T-helper 2 cell treated with Interferon-gamma antibody and Interleukin-4, amounts not matched to agents 5 μg/mL and 100 μg/mL, for 36 hours (primary cell): ENCODE data around the gene COPS9.

Source experiments
- DNase-seq: peaks from one replicate; pipeline ENCODE4 v3.0.0; 2021; ENCODE audit warnings: low spot score
- H3K27ac Mint-ChIP-seq: one replicate; pipeline ENCODE4 v1.8.0; 2021; ENCODE audit warnings: mild to moderate bottlenecking, mixed read lengths
- H3K27me3 Mint-ChIP-seq: one replicate; pipeline ENCODE4 v1.8.0; 2021; ENCODE audit warnings: low read depth, mixed read lengths
- H3K36me3 Mint-ChIP-seq: one replicate; pipeline ENCODE4 v1.8.0; 2021; ENCODE audit warnings: low read depth, mixed read lengths
- H3K4me1 Mint-ChIP-seq: one replicate; pipeline ENCODE4 v1.8.0; 2021; ENCODE audit warnings: low read depth, mixed read lengths
- H3K4me3 Mint-ChIP-seq: one replicate; pipeline ENCODE4 v1.8.0; 2022; ENCODE audit warnings: mild to moderate bottlenecking, moderate library complexity, mixed read lengths
- H3K9me3 Mint-ChIP-seq: one replicate; pipeline ENCODE4 v1.8.0; 2021; ENCODE audit warnings: mixed read lengths

The COPS9 gene

DNA sequence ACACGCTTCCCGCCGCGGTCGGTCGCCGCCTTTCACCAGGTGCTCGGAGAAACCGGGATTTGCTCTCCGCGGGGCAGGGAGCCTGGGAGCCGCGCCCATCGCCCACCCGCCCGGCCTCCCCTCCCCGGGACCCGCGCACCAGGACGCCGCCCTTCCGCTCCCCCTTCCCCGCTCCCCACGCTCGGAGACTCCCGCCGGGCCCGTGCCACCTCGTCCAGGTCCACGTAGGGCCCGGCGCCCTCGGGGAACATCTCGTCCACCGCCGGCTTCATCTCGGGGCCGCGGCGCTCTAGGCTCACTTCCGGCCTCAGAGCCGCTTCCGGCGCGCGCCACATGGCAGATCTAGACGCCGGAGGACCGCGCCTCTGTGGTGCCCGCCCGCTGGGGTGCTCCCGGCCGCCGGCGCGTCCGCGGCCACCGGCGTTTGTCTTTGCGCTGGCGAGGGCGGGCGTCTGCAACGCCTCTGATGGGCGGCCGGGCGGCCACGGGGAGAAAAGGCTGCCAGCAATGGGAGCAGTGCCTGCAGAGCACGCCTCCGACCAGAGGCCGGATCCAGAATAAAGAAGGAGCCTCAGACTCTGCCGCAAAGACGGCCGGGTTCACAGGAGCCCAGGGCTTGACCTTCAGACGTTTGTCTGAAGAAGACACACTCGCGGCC is at the start of gene COPS9:
Gene COPS9 (minus strand): TSS at position 293 of the 658 bp plus-strand sequence. CDS start 21 bp downstream, at position 272.
- peak; percentile 84 for DNase-seq
- H3K27ac Mint-ChIP-seq = peak within 1 kb of the TSS; percentile 88
- H3K4me1 Mint-ChIP-seq = peaks cover 17% of the 10 kb centered on the region
- no peaks in the 10 kb centered on the region for H3K9me3 Mint-ChIP-seq
- H3K36me3 Mint-ChIP-seq = peaks cover 13% of the 10 kb centered on the region
- peak within 1 kb of the TSS; percentile 85 for H3K4me3 Mint-ChIP-seq
- H3K27me3 Mint-ChIP-seq = no peaks in the 10 kb centered on the region

DNA sequence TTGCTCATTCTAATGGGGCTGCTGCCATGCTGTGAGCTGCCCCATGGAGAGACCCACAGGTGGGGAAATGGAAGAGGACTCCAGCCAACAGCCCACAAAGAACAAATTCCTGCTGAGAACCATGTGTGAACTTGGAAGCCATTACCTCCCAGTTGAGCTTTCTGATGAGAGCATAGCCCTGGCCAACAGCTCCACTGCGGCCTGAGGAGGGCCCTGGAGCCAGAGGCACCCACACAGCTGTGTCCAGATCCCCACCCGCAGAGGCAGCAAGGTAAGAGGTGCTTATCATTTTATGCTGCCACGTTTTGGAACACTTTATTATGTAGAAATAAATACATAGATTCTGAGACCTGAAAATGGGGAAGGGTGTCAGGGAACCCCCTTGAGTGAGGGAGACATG is 48.6 kb upstream of the COPS9 start:
- no peaks in the 10 kb centered on the region for H3K4me1 Mint-ChIP-seq
- no peak overlapping the region for H3K27ac Mint-ChIP-seq
- H3K4me3 Mint-ChIP-seq = no peak overlapping the region
- peaks cover 4% of the 10 kb centered on the region for H3K27me3 Mint-ChIP-seq
- no peaks in the 10 kb centered on the region for H3K36me3 Mint-ChIP-seq
- no peak for DNase-seq
- peaks cover 5% of the 10 kb centered on the region for H3K9me3 Mint-ChIP-seq

DNA sequence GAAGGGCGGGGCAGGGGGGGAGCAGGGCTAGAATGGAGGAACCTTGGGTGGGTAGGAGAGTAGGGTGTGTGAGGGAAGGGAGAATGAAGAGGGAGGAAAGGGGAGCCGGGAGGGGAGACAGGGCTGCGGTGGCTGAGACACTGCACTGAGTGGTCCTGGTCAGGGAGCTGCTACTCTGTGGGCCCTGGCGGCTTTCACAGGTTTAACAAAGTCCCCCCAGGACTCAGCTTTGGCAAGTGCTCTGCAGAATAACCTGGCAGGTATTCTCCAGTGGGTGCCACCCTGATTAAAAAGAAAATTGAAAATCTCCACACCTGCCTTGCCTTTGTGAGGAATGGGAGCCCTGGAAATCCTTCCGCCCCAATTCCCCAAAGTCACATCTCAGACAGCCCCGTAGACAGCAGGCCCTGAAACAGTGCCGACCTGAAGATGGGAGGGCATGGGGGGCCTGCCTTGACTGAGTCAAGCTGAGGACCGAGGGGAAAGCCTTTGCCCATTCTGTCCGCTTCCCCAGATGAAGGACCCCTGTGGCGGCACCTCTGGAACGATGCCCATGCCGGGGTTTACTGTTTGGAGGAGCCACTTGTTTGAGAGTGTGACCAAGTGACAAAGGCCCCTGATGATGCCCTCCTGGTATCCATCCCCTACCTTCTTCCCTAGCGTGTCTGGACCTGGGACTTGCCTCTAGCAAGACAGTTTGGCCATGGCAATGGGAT is 47.9 kb upstream of the COPS9 start:
- no peak overlapping the region for H3K4me3 Mint-ChIP-seq
- H3K4me1 Mint-ChIP-seq = no peaks in the 10 kb centered on the region
- H3K27me3 Mint-ChIP-seq = peaks cover 4% of the 10 kb centered on the region
- H3K9me3 Mint-ChIP-seq = peaks cover 5% of the 10 kb centered on the region
- no peaks in the 10 kb centered on the region for H3K36me3 Mint-ChIP-seq
- no peak for DNase-seq
- H3K27ac Mint-ChIP-seq = no peak overlapping the region

DNA sequence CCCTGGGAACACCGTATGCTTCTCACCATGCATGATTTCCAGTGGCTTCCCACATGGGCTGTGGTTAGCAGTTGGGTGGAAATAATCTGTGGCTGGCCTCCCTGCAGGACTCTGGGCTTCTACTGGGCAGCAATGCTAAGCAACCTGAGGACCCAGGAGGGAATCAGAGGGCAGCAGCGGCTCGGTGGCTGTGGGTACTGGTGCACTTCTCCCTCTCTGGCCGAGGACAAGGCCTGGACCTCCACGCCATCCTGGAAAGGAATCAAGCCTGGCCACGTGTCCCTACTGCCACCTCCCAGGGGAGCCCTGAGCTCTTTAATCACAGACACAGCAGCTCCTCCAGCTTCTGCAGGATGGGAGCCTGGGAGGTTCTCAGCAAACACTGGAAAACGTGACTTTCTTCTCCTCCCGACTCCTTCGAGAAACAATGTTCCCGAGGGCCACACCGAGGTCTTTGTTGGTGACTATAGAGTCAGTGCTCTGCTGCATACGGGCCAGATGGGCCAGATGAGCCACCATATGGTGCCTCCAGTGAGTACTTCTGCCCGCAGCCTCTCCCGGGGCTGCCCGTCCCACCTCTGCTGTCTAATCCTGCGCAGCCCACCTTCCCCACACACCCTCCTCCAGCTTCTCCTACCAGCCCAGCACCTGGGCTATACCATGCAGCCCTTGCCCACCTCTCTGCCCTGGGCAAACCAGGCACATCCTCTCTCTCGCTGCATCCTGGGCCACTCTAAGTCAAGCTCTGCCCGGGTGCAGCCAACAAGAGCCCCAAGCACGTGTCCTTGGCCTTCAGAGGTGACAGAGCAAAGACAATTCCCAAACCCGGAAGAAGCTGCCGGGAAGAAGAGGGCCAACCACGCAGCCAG is 47.1 kb upstream of the COPS9 start:
- Mint-ChIP-seq H3K27me3 (peaks cover 6% of the 10 kb centered on the region), H3K9me3 (peaks cover 2% of the 10 kb centered on the region), H3K36me3 (no peaks in the 10 kb centered on the region), H3K27ac (no peak overlapping the region), H3K4me1 (no peaks in the 10 kb centered on the region), H3K4me3 (no peak overlapping the region)
- no peak for DNase-seq

DNA sequence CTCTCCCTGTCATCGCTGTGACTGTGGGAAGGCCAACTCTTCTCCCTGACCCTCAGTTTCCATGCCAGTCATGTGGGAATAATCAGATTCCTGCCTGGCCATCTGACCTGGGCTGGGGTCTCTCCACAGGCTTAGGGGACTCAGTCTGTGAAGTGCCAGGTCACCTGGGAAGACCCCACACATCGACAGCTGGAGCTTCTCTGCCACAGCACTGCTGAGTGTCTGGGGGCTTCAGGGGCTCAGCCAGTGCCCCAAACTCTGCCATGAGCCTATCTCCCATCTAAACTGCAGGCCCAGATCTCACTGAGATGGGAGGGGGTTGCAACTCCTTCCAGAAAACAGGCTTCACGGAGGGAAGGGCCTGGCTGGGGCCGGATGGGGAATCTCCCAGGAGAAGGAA is 46.4 kb upstream of the COPS9 start:
- Mint-ChIP-seq H3K27me3 (peaks cover 10% of the 10 kb centered on the region), H3K4me1 (no peaks in the 10 kb centered on the region), H3K27ac (no peak overlapping the region), H3K4me3 (no peak overlapping the region), H3K36me3 (no peaks in the 10 kb centered on the region), H3K9me3 (no peaks in the 10 kb centered on the region)
- DNase-seq = no peak

DNA sequence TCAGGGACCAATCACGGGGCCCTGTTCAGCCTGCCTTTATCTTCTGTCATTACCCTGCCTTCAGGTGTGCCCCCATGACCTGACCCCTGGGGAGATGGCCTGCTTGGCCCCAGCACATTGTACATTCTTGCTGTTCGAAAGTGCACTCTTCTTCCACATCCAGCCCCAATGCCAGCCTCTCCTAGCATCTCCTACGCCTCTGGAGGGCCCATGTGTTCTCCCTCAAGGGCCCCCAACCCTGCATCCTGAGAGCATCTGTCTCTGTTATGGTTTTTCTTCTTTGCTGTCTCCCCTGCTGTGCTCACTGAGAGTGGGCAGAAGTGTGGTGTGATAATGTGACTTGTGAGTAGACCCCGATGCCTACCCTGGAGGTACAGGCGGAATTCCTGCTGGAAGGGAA is 45.9 kb upstream of the COPS9 start:
- no peak overlapping the region for H3K27ac Mint-ChIP-seq
- H3K27me3 Mint-ChIP-seq = peaks cover 11% of the 10 kb centered on the region
- H3K36me3 Mint-ChIP-seq = no peaks in the 10 kb centered on the region

DNA sequence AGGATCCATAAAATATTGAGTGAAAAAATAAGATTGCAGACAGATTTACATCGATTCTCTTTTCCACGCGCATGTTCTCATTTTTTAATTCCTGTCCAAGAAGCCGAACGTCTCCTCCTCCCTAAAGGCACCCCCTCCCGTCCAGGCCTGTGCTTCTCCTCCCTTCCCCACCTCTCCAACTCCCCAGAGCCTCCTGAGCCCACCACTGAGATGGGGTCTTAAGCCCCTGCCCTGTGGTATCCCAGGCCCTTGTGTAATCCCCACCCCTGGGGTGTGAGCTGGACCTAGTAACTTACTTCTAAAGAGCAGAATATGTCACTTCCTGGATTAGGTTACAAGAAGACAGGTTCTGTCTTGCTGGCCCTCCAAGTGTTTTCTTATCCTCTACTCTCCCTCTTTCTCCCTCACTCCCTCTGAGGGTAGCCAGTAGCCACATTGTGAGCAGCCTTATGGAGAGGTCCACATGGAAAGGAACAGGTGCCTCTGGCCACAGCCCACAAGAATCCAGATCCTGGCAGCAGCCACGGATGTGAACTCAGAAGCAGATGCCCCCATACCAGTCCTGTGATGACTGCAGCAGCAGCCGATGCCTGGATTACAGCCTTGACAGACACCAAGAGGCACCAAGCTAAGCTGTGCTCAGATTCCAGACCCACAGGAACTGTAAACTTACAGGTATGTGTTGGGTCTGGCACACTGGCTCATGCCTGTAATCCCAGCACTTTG is 44.0 kb upstream of the COPS9 start:
- Mint-ChIP-seq H3K27me3 (peaks cover 23% of the 10 kb centered on the region), H3K36me3 (no peaks in the 10 kb centered on the region), H3K4me1 (no peaks in the 10 kb centered on the region), H3K27ac (no peak overlapping the region), H3K9me3 (no peaks in the 10 kb centered on the region), H3K4me3 (no peak overlapping the region)
- DNase-seq = no peak

More for the DNA sequence above, 45.9 kb upstream of the COPS9 start:
- Mint-ChIP-seq H3K4me1 (no peaks in the 10 kb centered on the region), H3K9me3 (no peaks in the 10 kb centered on the region), H3K4me3 (no peak overlapping the region)
- DNase-seq = no peak

DNA sequence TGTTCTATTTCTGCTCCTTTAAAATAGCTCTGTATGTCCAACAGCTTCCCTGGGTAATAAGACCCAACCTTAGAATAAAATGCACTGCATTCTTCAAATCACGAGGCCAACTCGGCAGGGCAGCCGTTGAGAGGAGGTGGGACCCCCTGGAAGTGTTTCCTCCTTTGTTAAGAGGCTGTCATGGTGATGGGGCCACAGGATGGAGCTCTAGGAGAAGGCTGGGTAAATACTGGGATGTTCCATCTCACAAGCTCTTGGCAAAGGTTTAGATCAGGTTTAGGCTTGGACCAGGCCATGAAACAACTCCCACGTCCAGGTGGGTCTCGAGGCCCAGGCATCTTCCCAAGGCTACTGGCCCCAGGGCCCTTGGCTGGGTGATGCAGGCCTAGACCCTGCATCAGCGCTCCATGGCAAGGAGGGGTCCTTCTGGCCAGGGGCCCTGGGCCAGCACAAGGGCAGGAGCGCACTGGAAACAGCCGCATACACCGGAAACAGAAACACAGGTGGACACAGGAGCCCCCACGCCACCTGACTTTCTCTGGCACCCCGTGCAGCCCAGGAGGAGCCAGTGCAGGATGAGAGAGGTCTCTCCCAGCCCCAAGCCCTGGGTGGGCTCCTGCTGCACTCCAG is 43.2 kb upstream of the COPS9 start:
- Mint-ChIP-seq H3K4me1 (no peaks in the 10 kb centered on the region), H3K36me3 (no peaks in the 10 kb centered on the region), H3K27ac (no peak overlapping the region), H3K27me3 (peaks cover 27% of the 10 kb centered on the region), H3K4me3 (no peak overlapping the region), H3K9me3 (no peaks in the 10 kb centered on the region)
- DNase-seq = no peak

DNA sequence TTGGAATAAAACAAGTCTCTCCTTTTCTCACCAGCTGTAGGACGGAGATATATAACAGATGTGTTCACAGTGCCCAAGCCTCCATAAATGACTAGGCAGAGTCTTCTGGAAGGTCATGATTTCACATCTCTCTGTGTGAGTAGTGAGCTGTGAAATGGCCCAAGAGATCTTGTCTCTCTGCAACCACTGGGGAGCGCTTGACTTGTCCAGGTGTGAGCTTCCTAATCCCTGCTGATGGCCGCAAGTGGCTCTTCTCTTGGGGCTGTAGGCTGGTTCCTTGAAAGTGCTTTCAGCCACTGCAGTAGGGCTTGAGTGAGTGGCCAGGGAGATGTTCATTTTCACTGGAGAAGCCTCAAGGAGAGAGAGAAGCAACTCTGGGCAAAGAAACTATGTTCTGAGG is 42.5 kb upstream of the COPS9 start:
- Mint-ChIP-seq H3K4me3 (no peak overlapping the region), H3K4me1 (no peaks in the 10 kb centered on the region), H3K27me3 (peaks cover 28% of the 10 kb centered on the region), H3K9me3 (no peaks in the 10 kb centered on the region), H3K36me3 (no peaks in the 10 kb centered on the region), H3K27ac (no peak overlapping the region)
- DNase-seq = no peak

DNA sequence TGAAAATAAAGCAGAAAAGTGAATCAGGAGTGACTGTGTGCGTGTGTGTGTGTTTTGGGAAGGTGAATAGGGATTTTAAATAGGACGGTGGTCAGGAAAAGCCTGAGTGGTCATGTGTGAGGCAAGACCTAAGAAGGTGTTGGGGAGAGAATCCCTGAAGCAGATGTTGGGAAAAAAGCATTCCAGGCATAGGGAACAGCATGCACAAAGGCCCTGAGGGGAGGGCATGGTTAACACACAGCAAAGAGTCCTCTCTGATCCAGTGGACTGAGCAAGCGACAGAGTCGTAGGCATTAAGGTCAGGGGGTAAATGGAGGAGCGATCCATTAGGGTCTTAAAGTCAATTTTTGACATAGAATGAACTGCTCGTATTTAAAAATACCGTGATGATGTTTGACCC is 38.4 kb upstream of the COPS9 start:
- Mint-ChIP-seq H3K9me3 (no peaks in the 10 kb centered on the region), H3K27ac (no peak overlapping the region), H3K36me3 (no peaks in the 10 kb centered on the region), H3K4me1 (no peaks in the 10 kb centered on the region), H3K4me3 (no peak overlapping the region), H3K27me3 (peaks cover 28% of the 10 kb centered on the region)
- no peak for DNase-seq

DNA sequence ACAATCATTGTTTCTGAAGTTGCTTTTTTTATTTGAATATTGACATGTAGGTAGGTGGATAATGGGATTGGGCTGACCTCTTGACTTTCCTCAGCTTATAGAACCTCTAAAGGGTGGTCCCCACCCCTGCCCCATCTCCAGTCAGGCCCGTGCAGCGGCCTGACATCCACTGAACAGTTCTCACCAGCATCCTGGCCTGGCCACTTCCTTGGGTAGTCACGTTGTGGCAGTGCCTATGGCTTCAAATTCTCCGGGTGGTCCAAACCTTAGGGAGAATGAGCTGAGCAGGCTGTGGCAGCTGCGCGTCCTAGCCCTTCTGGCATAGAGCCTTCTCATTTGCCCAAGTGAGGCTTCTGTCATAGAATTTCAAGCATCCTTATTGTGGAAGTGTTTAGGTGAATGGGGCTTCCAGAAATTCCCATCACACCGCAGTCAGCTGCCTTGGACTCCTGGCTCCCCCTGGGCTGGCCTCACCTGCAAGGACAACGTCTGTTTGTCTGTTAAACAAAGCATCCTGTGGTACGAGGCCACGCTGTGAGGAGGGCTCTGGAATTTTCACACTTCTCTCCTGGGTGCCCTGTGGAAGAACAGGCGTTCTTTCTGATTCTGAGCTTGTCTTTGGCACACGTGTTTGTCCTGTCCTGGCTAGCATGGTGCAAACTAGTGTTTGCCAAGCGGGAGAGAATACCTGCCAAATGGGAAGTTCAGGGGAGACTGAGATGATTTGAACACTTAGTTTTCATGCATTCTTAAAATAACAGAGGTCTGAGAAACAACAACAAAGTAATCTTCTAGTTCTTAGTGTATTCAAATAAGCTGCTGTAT is 36.2 kb upstream of the COPS9 start:
- H3K9me3 Mint-ChIP-seq = no peaks in the 10 kb centered on the region
- no peak overlapping the region for H3K4me3 Mint-ChIP-seq
- H3K27ac Mint-ChIP-seq = no peak overlapping the region
- no peaks in the 10 kb centered on the region for H3K36me3 Mint-ChIP-seq
- peaks cover 21% of the 10 kb centered on the region for H3K27me3 Mint-ChIP-seq
- no peaks in the 10 kb centered on the region for H3K4me1 Mint-ChIP-seq
- no peak for DNase-seq

DNA sequence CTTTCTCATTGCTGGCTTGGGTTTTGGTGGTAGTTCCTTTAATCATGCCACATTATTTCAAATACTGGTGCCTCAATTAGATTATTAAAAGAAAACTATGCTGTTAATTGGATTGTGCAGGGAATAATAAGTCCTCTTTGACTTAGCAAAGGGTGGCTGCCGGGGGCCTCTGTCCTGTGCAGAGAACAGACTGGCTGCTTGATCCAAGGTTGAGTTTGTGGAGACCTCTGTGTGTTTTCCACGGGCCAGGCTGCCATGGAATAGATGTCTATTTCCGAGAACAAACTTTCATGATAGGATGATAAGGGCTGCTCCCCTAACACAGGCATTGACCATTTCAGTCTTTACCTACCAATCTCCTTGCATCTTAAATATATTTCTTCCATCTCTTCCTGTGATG is 34.8 kb upstream of the COPS9 start:
- Mint-ChIP-seq H3K9me3 (no peaks in the 10 kb centered on the region), H3K27me3 (peaks cover 13% of the 10 kb centered on the region), H3K4me1 (no peaks in the 10 kb centered on the region), H3K36me3 (no peaks in the 10 kb centered on the region), H3K4me3 (no peak overlapping the region), H3K27ac (no peak overlapping the region)
- no peak for DNase-seq

DNA sequence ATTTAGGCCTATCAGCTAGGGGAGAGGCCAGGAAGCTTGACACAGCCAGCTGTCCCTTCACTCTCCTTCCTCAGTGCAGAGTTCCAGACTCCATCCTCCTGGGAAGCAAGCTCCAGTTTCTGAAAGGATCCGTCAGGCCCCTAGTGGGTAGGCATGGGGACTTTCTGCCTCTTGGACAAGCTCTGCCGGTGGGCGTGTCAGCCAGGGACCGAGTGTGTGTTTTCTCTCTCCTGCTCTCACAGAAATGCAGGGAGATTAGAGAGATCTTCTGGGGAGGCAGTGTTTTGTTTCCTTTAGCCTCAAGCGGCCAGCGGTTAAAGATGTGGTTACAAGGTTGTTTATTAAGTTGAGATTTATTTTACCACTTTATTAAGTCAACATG is 34.2 kb upstream of the COPS9 start:
- Mint-ChIP-seq H3K27me3 (peaks cover 10% of the 10 kb centered on the region), H3K36me3 (no peaks in the 10 kb centered on the region), H3K4me1 (no peaks in the 10 kb centered on the region), H3K9me3 (no peaks in the 10 kb centered on the region), H3K27ac (no peak overlapping the region), H3K4me3 (no peak overlapping the region)
- DNase-seq = no peak
